ENCODE data around the gene CHST11. TPM values are rescaled to one million over a fixed set of nuclear protein-coding genes. Genes with fewer than 3 reads are reported as not detected.

The CHST11 gene
- total RNA-seq, 1 experiment from 2014 or later = 6.7 TPM

GRCh38 chr12:104485651-104486362 lies 29.1 kb downstream of the CHST11 start:
- Histone ChIP-seq H3K4ac (ENCODE audit: low read depth, low read length) (no peak overlapping the region), H3K9ac (ENCODE audit: extremely low read depth, insufficient read length, low read length) (no peak overlapping the region), H2BK12ac (ENCODE audit: insufficient read length, low read depth, low read length) (no peak overlapping the region), H3K79me1 (ENCODE audit: insufficient read depth, low read depth, low read length, poor library complexity, severe bottlenecking) (no peaks in the 10 kb centered on the region), H2BK20ac (ENCODE audit: low read depth, low read length, poor library complexity, severe bottlenecking) (no peak overlapping the region), H2BK120ac (ENCODE audit: low read depth, low read length, poor library complexity, severe bottlenecking) (no peak overlapping the region), H3K23me2 (ENCODE audit: insufficient read length, low read depth, low read length, poor library complexity, severe bottlenecking) (no peaks in the 10 kb centered on the region), H4K20me1 (ENCODE audit: control insufficient read depth, insufficient read depth, insufficient read length) (no peaks in the 10 kb centered on the region), H3K27ac (ENCODE audit: insufficient read length, low read depth, low read length) (no peak overlapping the region), H3T11ph (ENCODE audit: low read length) (no peak overlapping the region), H4K5ac (ENCODE audit: insufficient read length, low read depth, low read length) (no peak overlapping the region), H3K18ac (ENCODE audit: insufficient read length, low read depth, low read length) (no peak overlapping the region), H3K14ac (ENCODE audit: insufficient read depth, low read length) (no peak overlapping the region), H2BK5ac (ENCODE audit: insufficient read length, low read length) (no peak overlapping the region), H4K91ac (ENCODE audit: insufficient read length, low read depth, low read length) (no peak overlapping the region), H2AK5ac (ENCODE audit: insufficient read length, low read length) (no peak overlapping the region), H3K4me2 (ENCODE audit: insufficient read depth, insufficient read length, low read length) (no peak overlapping the region), H3K23ac (ENCODE audit: insufficient read length, low read depth, low read length) (no peak overlapping the region), H3K56ac (ENCODE audit: insufficient read length, low read depth, low read length) (no peak overlapping the region), H3K79me2 (ENCODE audit: insufficient read depth, low read length) (no peaks in the 10 kb centered on the region), H4K8ac (replicated peaks; ENCODE audit: insufficient read length, low read depth, low read length) (no peak overlapping the region), H2BK15ac (ENCODE audit: low read depth, low read length) (no peak overlapping the region), H3K9me3 (ENCODE audit: control insufficient read depth, low read depth, low read length) (no peaks in the 10 kb centered on the region), H3K4me1 (ENCODE audit: insufficient read depth, low read length) (no peaks in the 10 kb centered on the region), H3K27me3 (ENCODE audit: insufficient read depth, low read length) (no peaks in the 10 kb centered on the region), H2AFZ (ENCODE audit: low read length) (no peak overlapping the region)
- WGBS (ENCODE audit: extremely low coverage, insufficient read length, low lambda C conversion rate) = no CpG with 5 or more reads among the region's 13 CpGs
- no peak overlapping the region; a peak in 2 of 5 replicates for H3K4me3 Mint-ChIP-seq
- no peak for DNase-seq
- no peaks in the 10 kb centered on the region for H3K27me3 Mint-ChIP-seq (ENCODE audit: low read depth)
- peaks cover 0 to 2% (median 0%) of the 10 kb centered on the region in 3 experiments; a peak in 1 of 7 replicates for H3K36me3 Mint-ChIP-seq (ENCODE audit: insufficient read depth in 1 of 3, low read depth in 3 of 3)
- peaks cover 8 to 10% of the 10 kb centered on the region in 2 experiments for H3K4me1 Mint-ChIP-seq
- peak overlapping the region in 2 of 3 experiments; percentile 31 to 33; a peak in 2 of 7 replicates for H3K27ac Mint-ChIP-seq
- TF ChIP-seq CTCF (conservative IDR thresholded peaks at IDR 0.05) = no peak
- no peaks in the 10 kb centered on the region for H3K9me3 Mint-ChIP-seq
